NT2/D1 (cell line): ENCODE results near the gene SUB1.
"Not testable (repeated sequence)": the region's sequence is repeated elsewhere in the genome, so short reads cannot be mapped to it uniquely, and the experiment has no call there.

ENCODE experiments used
- DNase-seq: peaks from one replicate; pipeline ENCODE4 v3.0.0-alpha.2; 2011; ENCODE audit warnings: low read depth, low spot score
- H3K27me3 ChIP-seq: 2 replicates; pipeline ENCODE4 v1.6.0; 2011; ENCODE audit warnings: mild to moderate bottlenecking; ENCODE audit not compliant: insufficient read length, insufficient read depth
- H3K36me3 ChIP-seq: 2 replicates; pipeline ENCODE4 v1.6.1; 2011; ENCODE audit warnings: mild to moderate bottlenecking, low read length, mixed read lengths; ENCODE audit not compliant: insufficient read depth, insufficient read length
- H3K4me1 ChIP-seq: 2 replicates; pipeline ENCODE4 v1.5.1; 2011; ENCODE audit not compliant: insufficient read depth, insufficient read length
- H3K4me3 ChIP-seq: 2 replicates; pipeline ENCODE4 v1.5.1; 2011; ENCODE audit warnings: low read depth; ENCODE audit not compliant: insufficient read length
- H3K9ac ChIP-seq: 2 replicates; pipeline ENCODE4 v1.6.0; 2011; ENCODE audit warnings: low read depth; ENCODE audit not compliant: insufficient read length
- H3K9me3 ChIP-seq: 2 replicates; pipeline ENCODE4 v1.5.1; 2011; ENCODE audit warnings: mild to moderate bottlenecking, low read length; ENCODE audit not compliant: insufficient read depth
- SUZ12 ChIP-seq: IDR thresholded peaks from 2 replicates; pipeline ENCODE4 v1.6.1; 2011; ENCODE audit not compliant: insufficient read length, insufficient read depth; ENCODE audit errors: extremely low read depth
- YY1 ChIP-seq: IDR thresholded peaks from 2 replicates; pipeline ENCODE4 v1.6.1; 2011; ENCODE audit not compliant: insufficient read length, insufficient read depth
- ZNF274 ChIP-seq: IDR thresholded peaks from 2 replicates; pipeline ENCODE4 v1.6.1; 2011; ENCODE audit warnings: mild to moderate bottlenecking, low read depth, low read length

SUB1 gene

GRCh38 chr5:32572778-32573480 lies 12.4 kb upstream of the SUB1 start:
- no peaks in the 10 kb centered on the region for H3K4me1 ChIP-seq
- no peak for DNase-seq
- H3K9ac ChIP-seq: no peak overlapping the region
- no peaks in the 10 kb centered on the region for H3K27me3 ChIP-seq
- TF ChIP-seq SUZ12: no peak
- TF ChIP-seq YY1: no peak
- no peak for TF ChIP-seq ZNF274
- H3K9me3 ChIP-seq: no peaks in the 10 kb centered on the region
- no peaks in the 10 kb centered on the region for H3K36me3 ChIP-seq
- no peak overlapping the region for H3K4me3 ChIP-seq

- DNase-seq, H3K9me3 ChIP-seq, H3K4me1 ChIP-seq, H3K4me3 ChIP-seq, H3K27me3 ChIP-seq, H3K36me3 ChIP-seq, H3K9ac ChIP-seq: not testable (repeated sequence)
Observed at GRCh38 chr5:32573481-32573854, 11.9 kb upstream of the SUB1 start.

DNA sequence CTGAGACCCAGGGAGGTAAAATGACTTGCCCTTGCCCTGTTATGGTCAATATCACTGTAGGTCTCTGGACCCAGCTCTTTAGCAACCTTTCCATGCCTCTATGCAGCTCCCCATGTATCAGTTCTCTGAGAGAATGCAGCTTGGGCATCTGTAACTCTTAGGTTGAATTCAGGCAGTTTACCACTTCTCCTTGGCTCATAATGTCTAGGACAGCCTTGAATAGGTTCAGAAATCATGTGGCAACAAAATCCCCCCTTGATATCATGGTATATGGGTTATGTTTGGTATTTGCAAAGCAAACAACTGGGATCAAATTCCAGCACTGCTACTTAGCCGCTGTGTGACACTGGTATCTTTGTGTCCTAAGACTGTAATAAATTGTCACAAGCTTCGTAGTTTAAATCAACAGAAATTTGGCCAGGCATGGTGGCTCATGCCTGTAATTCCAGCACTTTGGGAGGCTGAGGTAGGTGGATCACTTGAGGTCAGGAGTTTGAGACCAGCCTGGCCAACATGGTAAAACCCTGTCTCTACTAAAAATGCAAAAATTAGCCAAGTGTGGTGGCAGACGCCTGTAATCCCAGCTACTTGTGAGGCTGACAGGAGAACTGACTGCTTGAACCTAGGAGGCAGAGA lies 10.7 kb upstream of the SUB1 start:
- no peak overlapping the region for H3K4me3 ChIP-seq
- H3K27me3 ChIP-seq: no peaks in the 10 kb centered on the region
- no peak overlapping the region for H3K9ac ChIP-seq
- no peaks in the 10 kb centered on the region for H3K4me1 ChIP-seq
- no peak for TF ChIP-seq SUZ12
- TF ChIP-seq YY1: no peak
- TF ChIP-seq ZNF274: no peak
- no peaks in the 10 kb centered on the region for H3K36me3 ChIP-seq
- no peak for DNase-seq
- no peaks in the 10 kb centered on the region for H3K9me3 ChIP-seq

GRCh38 chr5:32578363-32578762 lies 7.0 kb upstream of the SUB1 start:
- H3K4me3 ChIP-seq: no peak overlapping the region
- no peaks in the 10 kb centered on the region for H3K27me3 ChIP-seq
- no peaks in the 10 kb centered on the region for H3K36me3 ChIP-seq
- H3K9me3 ChIP-seq: no peaks in the 10 kb centered on the region
- no peak for DNase-seq
- TF ChIP-seq ZNF274 (no peak), SUZ12 (no peak), YY1 (no peak)
- H3K9ac ChIP-seq: no peak overlapping the region
- H3K4me1 ChIP-seq: no peaks in the 10 kb centered on the region

DNA sequence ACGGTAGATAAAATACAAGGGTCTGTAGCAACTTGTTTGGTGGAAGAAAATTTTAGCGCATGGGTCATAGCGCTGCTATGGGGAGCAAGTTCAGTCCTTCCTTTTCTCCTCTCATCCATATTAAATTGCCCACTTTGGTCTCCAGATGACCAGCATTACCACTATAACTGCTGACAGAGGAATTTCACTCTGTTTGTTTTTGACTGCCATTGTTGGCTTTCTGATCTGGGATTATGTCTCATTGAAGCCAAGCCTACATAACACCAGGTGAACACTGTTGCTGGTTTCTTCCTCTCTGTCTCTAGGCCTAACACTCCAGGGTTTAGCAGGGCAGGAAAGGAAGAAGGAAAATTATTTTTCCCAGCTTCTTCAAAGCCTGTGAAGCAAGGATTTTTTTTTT lies 6.6 kb upstream of the SUB1 start:
- no peak for DNase-seq
- no peaks in the 10 kb centered on the region for H3K36me3 ChIP-seq
- no peak overlapping the region for H3K4me3 ChIP-seq
- H3K9ac ChIP-seq: no peak overlapping the region
- no peaks in the 10 kb centered on the region for H3K9me3 ChIP-seq
- no peaks in the 10 kb centered on the region for H3K4me1 ChIP-seq
- no peak for TF ChIP-seq YY1
- TF ChIP-seq ZNF274: no peak
- TF ChIP-seq SUZ12: no peak
- H3K27me3 ChIP-seq: no peaks in the 10 kb centered on the region

DNA sequence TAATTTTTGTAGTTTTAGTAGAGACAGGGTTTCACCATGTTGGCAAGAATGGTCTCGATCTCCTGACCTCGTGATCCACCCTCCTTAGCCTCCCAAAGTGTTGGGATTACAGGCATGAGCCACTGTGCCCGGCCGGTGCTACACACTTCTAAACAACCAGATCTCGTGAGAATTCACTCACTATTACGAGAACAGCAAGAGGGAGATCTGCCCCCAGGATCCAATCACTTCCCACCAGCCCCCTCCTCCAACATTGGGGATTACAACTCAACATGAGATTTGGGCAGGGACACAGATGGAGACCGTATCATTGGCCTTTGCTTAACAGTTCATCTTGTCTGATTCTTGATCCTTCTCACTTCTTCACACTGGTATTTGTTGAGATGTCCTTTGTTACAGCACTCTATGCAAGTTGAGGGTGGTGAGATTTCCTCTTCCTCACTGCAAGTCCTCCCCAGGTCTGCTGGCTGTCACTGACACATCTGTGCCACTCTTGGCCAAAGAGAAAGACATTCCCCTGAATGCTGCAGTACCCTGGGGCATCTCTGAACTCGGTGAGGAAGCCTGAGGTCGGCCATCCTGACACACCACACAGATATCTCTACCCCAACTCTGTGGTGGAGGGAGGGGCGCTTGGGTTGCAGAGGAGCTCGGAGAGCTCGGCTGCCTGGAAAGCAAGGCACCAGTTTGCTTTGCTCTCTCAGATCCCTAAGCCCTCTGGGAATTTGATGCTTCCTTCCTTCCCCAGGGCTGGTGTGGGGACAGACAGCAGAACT lies 4.2 kb upstream of the SUB1 start:
- no peak for DNase-seq
- Histone ChIP-seq H3K9ac (no peak overlapping the region), H3K9me3 (no peaks in the 10 kb centered on the region), H3K27me3 (no peaks in the 10 kb centered on the region), H3K36me3 (no peaks in the 10 kb centered on the region), H3K4me1 (no peaks in the 10 kb centered on the region), H3K4me3 (no peak overlapping the region)
- TF ChIP-seq ZNF274 (no peak), SUZ12 (no peak), YY1 (no peak)

DNA sequence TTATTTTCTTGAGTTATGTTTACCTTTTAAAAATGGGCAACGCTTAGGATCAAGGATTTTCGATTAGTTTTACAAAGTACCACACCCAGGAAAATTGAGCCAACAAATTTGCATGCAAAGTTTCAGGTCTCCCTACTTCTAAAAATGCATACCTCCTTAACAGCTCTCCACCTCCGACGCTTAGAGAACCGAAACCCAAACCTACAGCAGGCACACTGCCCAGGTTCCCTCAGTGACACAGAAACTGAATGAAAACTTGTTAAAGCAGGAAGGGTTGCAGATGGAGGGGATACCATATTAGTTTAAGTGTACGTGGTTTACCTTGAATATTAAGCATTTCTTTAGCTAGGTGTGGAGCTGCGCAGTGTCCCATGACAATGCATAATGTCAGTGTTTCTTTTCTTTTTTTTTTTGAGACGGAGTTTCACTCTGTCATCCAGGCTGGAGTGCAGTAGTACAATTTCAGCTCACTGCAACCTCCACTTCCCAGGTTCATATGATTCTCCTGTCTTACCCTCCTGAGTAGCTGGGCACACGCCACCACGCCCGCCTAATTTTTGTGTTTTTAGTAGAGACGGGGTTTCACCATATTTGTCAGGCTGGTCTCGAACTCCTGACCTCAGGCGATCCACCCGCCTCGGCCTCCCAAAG lies 1.6 kb upstream of the SUB1 start:
- TF ChIP-seq SUZ12: no peak
- no peak for TF ChIP-seq ZNF274
- TF ChIP-seq YY1: no peak
- DNase-seq: no peak
- Histone ChIP-seq H3K36me3 (peaks cover 16% of the 10 kb centered on the region), H3K4me3 (no peak overlapping the region), H3K9me3 (no peaks in the 10 kb centered on the region), H3K9ac (no peak overlapping the region), H3K4me1 (no peaks in the 10 kb centered on the region), H3K27me3 (no peaks in the 10 kb centered on the region)
